Panc1 (cell line): ENCODE data around the gene ELAVL4. TPM values are rescaled to one million over a fixed set of nuclear protein-coding genes. Genes with fewer than 3 reads are reported as not detected.

ENCODE experiments used
- ATAC-seq: fragments of 200-7000 bp; cut with Tn5 transposase; 2 replicates; pipeline ENCODE4 v1.9.1; 2020; ENCODE audit warnings: mild to moderate bottlenecking, moderate library complexity
- BruUV-seq: library from RNA; stranded (reverse); fragments of 400-500 nt; replicated peaks from 2 replicates; lab custom pipeline; 2021; lab: Mats Ljungman, UMichigan
- CTCF ChIA-PET: fragments of 300-600 bp; sonication (Branson Sonifier 250); formaldehyde crosslinking; loops from one replicate; lab custom pipeline; 2022; ENCODE audit warnings: antibody characterized with exemption; lab: Charles Lee
- POLR2A ChIA-PET: fragments of 300-600 bp; sonication (Branson Sonifier 250); formaldehyde crosslinking; loops from one replicate; lab custom pipeline; 2022; ENCODE audit warnings: antibody characterized with exemption; lab: Charles Lee
- DNase-seq: peaks from one replicate; pipeline ENCODE4 v3.0.0-alpha.2; 2010; ENCODE audit warnings: low read depth, low spot score
- H3K27ac ChIP-seq: 2 replicates; pipeline ENCODE4 v1.5.1; 2011; ENCODE audit warnings: mild to moderate bottlenecking, low read length, inconsistent platforms
- H3K27me3 ChIP-seq: fragments of 200-500 bp; sonication (Bioruptor generic); 2 replicates; pipeline ENCODE4 v1.6.0; 2014; ENCODE audit warnings: low read length, inconsistent platforms; ENCODE audit not compliant: control insufficient read depth, insufficient read depth
- H3K36me3 ChIP-seq: fragments of 200-500 bp; sonication (Bioruptor generic); 2 replicates; pipeline ENCODE4 v1.5.1; 2014; ENCODE audit warnings: inconsistent platforms, mild to moderate bottlenecking, low read length, moderate library complexity; ENCODE audit not compliant: control insufficient read depth, insufficient read depth
- H3K4me1 ChIP-seq: 2 replicates; pipeline ENCODE4 v1.5.1; 2011; ENCODE audit warnings: inconsistent platforms, mild to moderate bottlenecking, low read length, moderate library complexity; ENCODE audit not compliant: control insufficient read depth, insufficient read depth
- H3K4me3 ChIP-seq, 2 experiments: 2 replicates each; pipeline ENCODE4 v1.5.1; 2011 to 2012; ENCODE audit warnings: low read depth in 2 of 2, low read length in 2 of 2, mild to moderate bottlenecking in 2 of 2, inconsistent platforms in 1 of 2, moderate library complexity in 1 of 2
- H3K9me3 ChIP-seq: fragments of 200-500 bp; sonication (Bioruptor generic); 2 replicates; pipeline ENCODE4 v1.5.1; 2014; ENCODE audit warnings: low read depth, mild to moderate bottlenecking, inconsistent platforms, low read length, moderate library complexity; ENCODE audit not compliant: control insufficient read depth, insufficient read depth
- CTCF ChIP-seq: fragments of 450-650 bp; IDR thresholded peaks from 2 replicates; pipeline ENCODE4 v1.5.1; 2017; ENCODE audit warnings: mild to moderate bottlenecking
- POLR2AphosphoS5 ChIP-seq: IDR thresholded peaks from 2 replicates; pipeline ENCODE4 v1.6.1; 2012; ENCODE audit warnings: mild to moderate bottlenecking, low read depth, low read length, moderate library complexity
- SIN3A ChIP-seq: IDR thresholded peaks from 2 replicates; pipeline ENCODE4 v1.6.1; 2012; ENCODE audit warnings: low read depth, mild to moderate bottlenecking, low read length, moderate library complexity, borderline replicate concordance; ENCODE audit not compliant: insufficient read depth
- TCF7L2 ChIP-seq: IDR thresholded peaks from 2 replicates; pipeline ENCODE4 v1.6.1; 2011; ENCODE audit warnings: mild to moderate bottlenecking, low read depth, low read length, inconsistent platforms
- in situ Hi-C: cut with HindIII; loops from 2 replicates; pipeline ENCODE4 v1.10.0; 2016; ENCODE audit warnings: low sequenced_read_pairs, low pct_unique_long_range_greater_than_20kb
- intact Hi-C: fragments of 100-400 bp; cut with micrococcal nuclease; formaldehyde crosslinking; loops from one replicate; pipeline ENCODE4 v1.10.0; 2022; ENCODE audit not compliant: unreplicated experiment
- total RNA-seq: library from RNA; stranded (reverse); gene quantifications from one replicate; pipeline ENCODE4 v1.2.1, GENCODE V29; 2021; ENCODE audit not compliant: unreplicated experiment
- TF ChIP-seq, protein P1 (sequence below), 2 experiments: IDR thresholded peaks; 2 replicates each; pipeline ENCODE4 v1.6.1; 2011 to 2012; ENCODE audit warnings: low read depth in 2 of 2, control low read depth in 1 of 2, low read length in 1 of 2, mild to moderate bottlenecking in 1 of 2, moderate library complexity in 1 of 2; ENCODE audit not compliant: insufficient read depth in 1 of 2

Gene ELAVL4
- total RNA-seq, 1 experiment from 2014 or later, result not detected

GRCh38 chr1:50175719-50176639 is 67.3 kb downstream of the ELAVL4 start:
- ATAC-seq, result no peak
- ChIA-PET CTCF (no interaction called here), POLR2A (no interaction called here)
- no peak for DNase-seq
- H3K27me3 ChIP-seq, result no peaks in the 10 kb centered on the region; the same call in 1 of the 2 replicates
- TF ChIP-seq TCF7L2 (no peak), POLR2AphosphoS5 (no peak), SIN3A (no peak), CTCF (no peak)
- TF ChIP-seq, protein P1, sequence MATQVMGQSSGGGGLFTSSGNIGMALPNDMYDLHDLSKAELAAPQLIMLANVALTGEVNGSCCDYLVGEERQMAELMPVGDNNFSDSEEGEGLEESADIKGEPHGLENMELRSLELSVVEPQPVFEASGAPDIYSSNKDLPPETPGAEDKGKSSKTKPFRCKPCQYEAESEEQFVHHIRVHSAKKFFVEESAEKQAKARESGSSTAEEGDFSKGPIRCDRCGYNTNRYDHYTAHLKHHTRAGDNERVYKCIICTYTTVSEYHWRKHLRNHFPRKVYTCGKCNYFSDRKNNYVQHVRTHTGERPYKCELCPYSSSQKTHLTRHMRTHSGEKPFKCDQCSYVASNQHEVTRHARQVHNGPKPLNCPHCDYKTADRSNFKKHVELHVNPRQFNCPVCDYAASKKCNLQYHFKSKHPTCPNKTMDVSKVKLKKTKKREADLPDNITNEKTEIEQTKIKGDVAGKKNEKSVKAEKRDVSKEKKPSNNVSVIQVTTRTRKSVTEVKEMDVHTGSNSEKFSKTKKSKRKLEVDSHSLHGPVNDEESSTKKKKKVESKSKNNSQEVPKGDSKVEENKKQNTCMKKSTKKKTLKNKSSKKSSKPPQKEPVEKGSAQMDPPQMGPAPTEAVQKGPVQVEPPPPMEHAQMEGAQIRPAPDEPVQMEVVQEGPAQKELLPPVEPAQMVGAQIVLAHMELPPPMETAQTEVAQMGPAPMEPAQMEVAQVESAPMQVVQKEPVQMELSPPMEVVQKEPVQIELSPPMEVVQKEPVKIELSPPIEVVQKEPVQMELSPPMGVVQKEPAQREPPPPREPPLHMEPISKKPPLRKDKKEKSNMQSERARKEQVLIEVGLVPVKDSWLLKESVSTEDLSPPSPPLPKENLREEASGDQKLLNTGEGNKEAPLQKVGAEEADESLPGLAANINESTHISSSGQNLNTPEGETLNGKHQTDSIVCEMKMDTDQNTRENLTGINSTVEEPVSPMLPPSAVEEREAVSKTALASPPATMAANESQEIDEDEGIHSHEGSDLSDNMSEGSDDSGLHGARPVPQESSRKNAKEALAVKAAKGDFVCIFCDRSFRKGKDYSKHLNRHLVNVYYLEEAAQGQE (IDR thresholded peaks at IDR 0.05; ENCODE audit: insufficient read depth in 1 of 2, low read depth in 2 of 2, low read length in 1 of 2), result no peak
- no peak overlapping the region for H3K4me3 ChIP-seq
- no peak overlapping the region for H3K27ac ChIP-seq
- no peaks in the 10 kb centered on the region for H3K36me3 ChIP-seq
- H3K9me3 ChIP-seq, result no peaks in the 10 kb centered on the region
- no peaks in the 10 kb centered on the region for H3K4me1 ChIP-seq
- no TSS peak for BruUV-seq
- intact Hi-C loops, result no loop called here
- in situ Hi-C loops, result no loop called here

DNA sequence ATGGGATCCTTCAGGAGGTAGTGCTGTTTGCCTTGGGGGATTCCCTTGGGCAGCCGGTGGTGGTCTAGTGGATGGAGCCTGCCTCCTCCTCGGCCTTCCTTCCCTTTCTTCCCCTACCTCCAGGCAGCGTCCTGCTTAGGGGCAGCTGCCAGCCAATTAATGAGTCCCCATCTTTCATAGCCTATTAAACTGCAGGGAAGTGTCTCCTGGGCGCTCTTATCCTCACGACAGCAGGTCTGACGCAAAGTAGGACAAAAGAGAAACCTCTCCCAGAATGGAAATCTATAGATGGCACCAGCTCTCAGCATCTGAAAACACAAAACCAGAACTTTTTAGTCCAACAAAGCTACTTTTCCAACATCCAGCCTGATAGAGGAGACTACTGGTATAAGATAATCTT is 69.3 kb downstream of the ELAVL4 start:
- CTCF ChIA-PET, result no interaction called here
- intact Hi-C loops, result no loop called here
- in situ Hi-C loops, result no loop called here

More for the DNA sequence above, 69.3 kb downstream of the ELAVL4 start:
- BruUV-seq, result no TSS peak
- DNase-seq (no peak), ATAC-seq (no peak)
- TF ChIP-seq POLR2AphosphoS5 (no peak), CTCF (no peak), SIN3A (no peak), TCF7L2 (no peak)
- TF ChIP-seq, protein P1 (IDR thresholded peaks at IDR 0.05; ENCODE audit: insufficient read depth in 1 of 2, low read depth in 2 of 2, low read length in 1 of 2), result no peak
- H3K27ac ChIP-seq, result no peak overlapping the region
- H3K4me3 ChIP-seq, result no peak overlapping the region
- H3K4me1 ChIP-seq, result no peaks in the 10 kb centered on the region
- H3K9me3 ChIP-seq, result no peaks in the 10 kb centered on the region
- no peaks in the 10 kb centered on the region; the same call in 1 of the 2 replicates for H3K27me3 ChIP-seq
- POLR2A ChIA-PET, result no interaction called here
- H3K36me3 ChIP-seq, result no peaks in the 10 kb centered on the region
